GM18498 (cell line): ENCODE measurements around the gene GHDC.
"Not testable (repeated sequence)": the region's sequence is repeated elsewhere in the genome, so short reads cannot be mapped to it uniquely, and the experiment has no call there.

Experiments used
- ATAC-seq: cut with Tn5 transposase; IDR thresholded peaks from one replicate; pipeline ENCODE4 v1.9.1; 2021; ENCODE audit warnings: mild to moderate bottlenecking, moderate library complexity; ENCODE audit not compliant: unreplicated experiment

The GHDC gene

GRCh38 chr17:42203354-42203753 is 9.1 kb upstream of the GHDC start:
- ATAC-seq: no peak

GRCh38 chr17:42202696-42203095 is 8.4 kb upstream of the GHDC start:
- no peak for ATAC-seq

GRCh38 chr17:42202159-42202558 is 7.9 kb upstream of the GHDC start:
- no peak for ATAC-seq

GRCh38 chr17:42201458-42201772 is 7.1 kb upstream of the GHDC start:
- ATAC-seq: no peak

GRCh38 chr17:42200706-42201457 is 6.6 kb upstream of the GHDC start:
- no peak for ATAC-seq

GRCh38 chr17:42199416-42200011 is 5.2 kb upstream of the GHDC start:
- no peak for ATAC-seq

GRCh38 chr17:42198897-42199296 is 4.6 kb upstream of the GHDC start:
- no peak for ATAC-seq

- ATAC-seq: no peak
These were observed 3.4 kb upstream of the GHDC start for GRCh38 chr17:42197564-42198156.

GRCh38 chr17:42193216-42193968 is 902 bp downstream of the GHDC start:
- ATAC-seq: no peak

GRCh38 chr17:42192189-42193126 is 1.8 kb downstream of the GHDC start:
- ATAC-seq: no peak

GRCh38 chr17:42191275-42191608 is 3.1 kb downstream of the GHDC start:
- ATAC-seq: no peak

GRCh38 chr17:42190491-42191274 is 3.6 kb downstream of the GHDC start:
- ATAC-seq: no peak

GRCh38 chr17:42189651-42189965 is 4.7 kb downstream of the GHDC start:
- ATAC-seq: no peak

GRCh38 chr17:42188749-42189650 is 5.3 kb downstream of the GHDC start:
- ATAC-seq: no peak

- no peak for ATAC-seq
These were observed 6.5 kb downstream of the GHDC start for GRCh38 chr17:42187833-42188232.

GRCh38 chr17:42186191-42186590 is 8.1 kb downstream of the GHDC start:
- ATAC-seq: not testable (repeated sequence)

GRCh38 chr17:42185621-42185930 is 8.7 kb downstream of the GHDC start:
- no peak for ATAC-seq

GRCh38 chr17:42184713-42185620 is 9.3 kb downstream of the GHDC start, which contains the start of gene HCRT:
TSS of gene HCRT (minus strand) at chr17:42185452. CDS start at chr17:42185365, 87 bp downstream.
- ATAC-seq: no peak
